ENCODE measurements around the gene NECAB3. TPM values are rescaled to one million over a fixed set of nuclear protein-coding genes. Genes with fewer than 3 reads are reported as not detected.

Gene NECAB3
- total RNA-seq, 2 donors from 2014 or later, result 24.0 to 29.6 TPM

DNA sequence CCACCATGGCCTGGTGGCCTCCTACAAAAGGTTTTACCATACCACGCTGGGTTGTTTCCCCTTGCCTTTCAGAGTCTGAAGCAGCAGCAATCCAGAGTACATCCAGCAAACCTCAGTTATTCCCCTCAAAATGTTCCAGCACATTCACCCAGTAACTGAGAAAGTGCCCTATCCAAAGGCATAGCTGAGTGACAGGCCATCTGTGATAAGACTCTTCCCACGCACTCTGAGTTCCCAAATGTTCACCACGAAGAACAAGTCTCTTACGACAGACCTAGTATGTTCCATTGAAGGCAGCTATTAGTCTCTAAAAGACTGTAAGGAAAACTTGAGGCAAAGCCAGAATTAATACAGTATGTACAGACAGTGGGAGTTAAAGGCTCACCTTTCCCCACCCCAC is 43.7 kb downstream of the NECAB3 start:
- no peak for DNase-seq (ENCODE audit: low spot score)
- no peaks in the 10 kb centered on the region for H3K4me1 ChIP-seq (ENCODE audit: control insufficient read depth in 1 of 2, low read depth in 2 of 2)
- no peak overlapping the region for H3K4me3 ChIP-seq
- ATAC-seq (ENCODE audit: insufficient number of reproducible peaks, low FRiP score, low read depth), result no peak
- no peak overlapping the region for H3K27ac ChIP-seq
- peaks cover 34% of the 10 kb centered on the region for H3K36me3 ChIP-seq
- H3K9me3 ChIP-seq, result no peaks in the 10 kb centered on the region
- TF ChIP-seq, protein P1, sequence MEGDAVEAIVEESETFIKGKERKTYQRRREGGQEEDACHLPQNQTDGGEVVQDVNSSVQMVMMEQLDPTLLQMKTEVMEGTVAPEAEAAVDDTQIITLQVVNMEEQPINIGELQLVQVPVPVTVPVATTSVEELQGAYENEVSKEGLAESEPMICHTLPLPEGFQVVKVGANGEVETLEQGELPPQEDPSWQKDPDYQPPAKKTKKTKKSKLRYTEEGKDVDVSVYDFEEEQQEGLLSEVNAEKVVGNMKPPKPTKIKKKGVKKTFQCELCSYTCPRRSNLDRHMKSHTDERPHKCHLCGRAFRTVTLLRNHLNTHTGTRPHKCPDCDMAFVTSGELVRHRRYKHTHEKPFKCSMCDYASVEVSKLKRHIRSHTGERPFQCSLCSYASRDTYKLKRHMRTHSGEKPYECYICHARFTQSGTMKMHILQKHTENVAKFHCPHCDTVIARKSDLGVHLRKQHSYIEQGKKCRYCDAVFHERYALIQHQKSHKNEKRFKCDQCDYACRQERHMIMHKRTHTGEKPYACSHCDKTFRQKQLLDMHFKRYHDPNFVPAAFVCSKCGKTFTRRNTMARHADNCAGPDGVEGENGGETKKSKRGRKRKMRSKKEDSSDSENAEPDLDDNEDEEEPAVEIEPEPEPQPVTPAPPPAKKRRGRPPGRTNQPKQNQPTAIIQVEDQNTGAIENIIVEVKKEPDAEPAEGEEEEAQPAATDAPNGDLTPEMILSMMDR (IDR thresholded peaks at IDR 0.05), result no peak
- no peaks in the 10 kb centered on the region for H3K27me3 ChIP-seq (replicated peaks; ENCODE audit: insufficient read depth)

DNA sequence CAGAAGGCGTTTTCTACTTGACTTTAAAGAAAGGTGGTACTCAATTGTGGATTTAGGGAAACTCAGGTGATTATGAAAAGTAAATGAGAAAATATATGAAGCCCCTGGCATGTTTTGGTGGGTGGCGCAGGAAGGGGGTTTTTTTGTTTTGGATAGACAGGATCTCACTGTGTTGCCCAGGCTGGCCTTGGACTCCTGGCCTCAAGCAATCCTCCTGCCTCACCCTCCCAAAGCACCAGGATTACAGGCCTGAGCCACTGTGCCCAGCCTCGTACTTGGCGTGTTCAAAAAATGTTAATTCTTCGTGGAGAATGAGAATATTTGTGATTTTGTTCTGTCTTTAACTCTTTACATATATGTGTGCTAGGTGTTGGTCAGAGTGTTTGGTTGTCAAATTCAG is 44.2 kb downstream of the NECAB3 start:
- TF ChIP-seq, protein P1 (IDR thresholded peaks at IDR 0.05), result no peak
- peaks cover 32% of the 10 kb centered on the region for H3K36me3 ChIP-seq

DNA sequence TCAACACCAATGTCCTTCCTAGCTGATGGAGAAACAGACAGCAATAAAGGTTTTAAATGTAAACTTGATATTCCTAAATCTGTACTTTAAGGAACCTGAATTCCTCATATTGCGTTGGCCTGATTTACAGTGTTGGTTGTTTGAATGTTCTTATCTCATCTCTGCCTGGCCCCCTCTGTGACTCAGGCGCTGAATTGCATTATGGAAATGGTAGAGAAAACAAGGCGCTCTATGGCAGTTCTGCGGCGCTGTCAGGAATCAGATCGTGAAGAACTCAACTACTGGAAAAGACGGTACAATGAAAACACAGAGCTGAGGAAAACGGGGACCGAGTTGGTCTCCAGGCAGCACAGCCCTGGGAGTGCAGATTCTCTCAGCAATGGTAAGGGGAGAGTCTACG is 44.7 kb downstream of the NECAB3 start:
- Histone ChIP-seq H3K27ac (no peak overlapping the region), H3K9me3 (no peaks in the 10 kb centered on the region), H3K4me1 (ENCODE audit: control insufficient read depth in 1 of 2, low read depth in 2 of 2) (no peaks in the 10 kb centered on the region), H3K4me3 (no peak overlapping the region), H3K36me3 (peaks cover 35% of the 10 kb centered on the region), H3K27me3 (replicated peaks; ENCODE audit: insufficient read depth) (no peaks in the 10 kb centered on the region)
- DNase-seq (ENCODE audit: low spot score), result no peak
- TF ChIP-seq, protein P1 (IDR thresholded peaks at IDR 0.05), result no peak
- no peak for ATAC-seq (ENCODE audit: insufficient number of reproducible peaks, low FRiP score, low read depth)

More for the DNA sequence above, 44.2 kb downstream of the NECAB3 start:
- Histone ChIP-seq H3K27ac (no peak overlapping the region), H3K4me3 (no peak overlapping the region), H3K9me3 (no peaks in the 10 kb centered on the region), H3K4me1 (ENCODE audit: control insufficient read depth in 1 of 2, low read depth in 2 of 2) (no peaks in the 10 kb centered on the region), H3K27me3 (replicated peaks; ENCODE audit: insufficient read depth) (no peaks in the 10 kb centered on the region)
- no peak for ATAC-seq (ENCODE audit: insufficient number of reproducible peaks, low FRiP score, low read depth)
- no peak for DNase-seq (ENCODE audit: low spot score)

DNA sequence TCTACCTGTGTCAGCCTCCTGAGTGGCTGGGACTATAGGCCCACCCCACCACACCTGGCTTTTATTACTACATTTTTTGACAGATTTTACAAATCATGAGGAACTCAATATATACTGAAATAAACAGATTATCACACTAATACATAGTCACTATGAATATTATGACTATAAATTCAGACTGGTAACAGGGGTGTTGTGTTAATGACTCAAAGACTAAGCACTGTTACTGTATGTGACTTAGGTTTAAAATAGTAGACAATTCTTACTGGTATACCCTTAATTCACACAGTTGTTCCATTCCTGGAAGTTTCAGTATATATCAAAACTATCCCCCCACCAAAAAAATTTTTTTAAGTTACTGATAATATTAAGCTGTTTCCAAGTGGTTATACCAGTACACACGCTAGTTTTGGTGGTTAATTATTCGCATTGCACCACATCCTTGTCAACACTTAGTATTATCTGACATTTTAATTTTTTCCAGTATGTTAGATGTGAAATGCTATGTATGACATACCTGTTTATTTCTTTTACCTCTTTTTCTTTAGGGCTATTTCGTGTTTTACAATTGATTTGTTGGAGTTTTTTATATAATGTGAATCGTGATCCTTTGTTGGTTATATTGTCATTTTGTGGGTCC is 46.5 kb downstream of the NECAB3 start:
- Histone ChIP-seq H3K36me3 (peaks cover 35% of the 10 kb centered on the region), H3K4me3 (no peak overlapping the region), H3K27ac (no peak overlapping the region), H3K27me3 (replicated peaks; ENCODE audit: insufficient read depth) (no peaks in the 10 kb centered on the region), H3K9me3 (no peaks in the 10 kb centered on the region), H3K4me1 (ENCODE audit: control insufficient read depth in 1 of 2, low read depth in 2 of 2) (no peaks in the 10 kb centered on the region)
- DNase-seq (ENCODE audit: low spot score), result no peak
- TF ChIP-seq, protein P1 (IDR thresholded peaks at IDR 0.05), result no peak
- no peak for ATAC-seq (ENCODE audit: insufficient number of reproducible peaks, low FRiP score, low read depth)

DNA sequence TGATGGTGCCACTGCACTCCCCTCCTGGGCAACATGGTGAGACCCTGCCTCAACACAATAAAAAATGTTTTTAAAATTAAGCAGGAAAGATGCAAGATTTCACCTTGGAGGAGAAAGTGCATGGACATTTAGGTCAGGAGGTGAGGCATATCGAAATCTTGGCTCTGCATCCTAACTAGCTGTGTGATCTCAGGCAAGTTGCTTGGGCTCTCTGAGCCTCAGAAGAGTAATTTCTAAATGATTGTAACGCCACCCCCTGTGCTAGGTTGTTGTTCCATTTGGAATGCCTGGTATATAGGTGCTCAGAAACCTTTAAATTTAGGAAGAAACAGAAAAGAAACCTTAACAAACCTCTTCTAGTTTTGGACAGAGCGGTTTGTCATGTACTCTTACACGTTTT is 48.0 kb downstream of the NECAB3 start:
- Histone ChIP-seq H3K4me3 (no peak overlapping the region), H3K4me1 (ENCODE audit: control insufficient read depth in 1 of 2, low read depth in 2 of 2) (no peaks in the 10 kb centered on the region), H3K36me3 (peaks cover 32% of the 10 kb centered on the region), H3K27ac (no peak overlapping the region), H3K9me3 (no peaks in the 10 kb centered on the region), H3K27me3 (replicated peaks; ENCODE audit: insufficient read depth) (no peaks in the 10 kb centered on the region)
- ATAC-seq (ENCODE audit: insufficient number of reproducible peaks, low FRiP score, low read depth) (no peak), DNase-seq (ENCODE audit: low spot score) (no peak)
- TF ChIP-seq, protein P1 (IDR thresholded peaks at IDR 0.05), result no peak
